Measurements from ENCODE around the gene TTF1. TPM values are rescaled to one million over a fixed set of nuclear protein-coding genes. Genes with fewer than 3 reads are reported as not detected.

The TTF1 gene
- total RNA-seq, 1 donor, result 8.3 TPM

GRCh38 chr9:132366481-132366880 lies 40.2 kb downstream of the TTF1 start:
- Histone ChIP-seq H3K4me3 (ENCODE audit: insufficient read depth, low read length) (no peak overlapping the region), H4K20me1 (ENCODE audit: insufficient read depth, low read length) (no peaks in the 10 kb centered on the region), H3K79me2 (ENCODE audit: insufficient read depth, low read length) (no peaks in the 10 kb centered on the region), H3K36me3 (ENCODE audit: insufficient read depth, low read length) (no peaks in the 10 kb centered on the region), H3K27ac (ENCODE audit: low read depth, low read length) (no peak overlapping the region), H2AFZ (ENCODE audit: low read length) (no peak overlapping the region), H3K9me3 (ENCODE audit: low read depth, low read length) (no peaks in the 10 kb centered on the region), H3K4me2 (ENCODE audit: insufficient read depth, low read length) (no peak overlapping the region), H3K27me3 (ENCODE audit: insufficient read depth, low read length) (no peaks in the 10 kb centered on the region), H3K4me1 (ENCODE audit: insufficient read depth, low read length) (no peaks in the 10 kb centered on the region)
- DNase-seq (ENCODE audit: insufficient read length, low spot score, missing footprints), result no peak
- no peak for TF ChIP-seq CTCF (IDR thresholded peaks at IDR 0.05; ENCODE audit: extremely low read depth, low read depth, low read length)

DNA sequence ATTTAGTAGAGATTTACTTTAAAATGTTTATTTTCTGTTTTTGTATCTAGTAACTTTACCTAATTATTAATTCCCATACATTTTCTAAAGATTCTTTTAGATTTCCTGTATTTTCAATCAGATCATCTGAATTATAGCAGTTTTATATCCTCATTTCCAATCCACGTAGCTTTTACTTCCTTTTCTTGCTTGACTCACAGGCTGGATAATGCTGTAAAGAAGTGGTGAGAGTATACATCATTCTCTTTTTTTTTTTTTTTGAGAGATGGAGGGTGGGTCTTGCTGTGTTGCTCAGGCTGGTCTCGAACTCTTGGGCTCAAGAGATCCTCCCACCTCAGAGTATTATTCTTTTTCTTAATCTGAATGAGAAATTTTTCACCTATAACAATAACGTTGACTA lies 40.7 kb downstream of the TTF1 start:
- Histone ChIP-seq H2AFZ (ENCODE audit: low read length) (no peak overlapping the region), H4K20me1 (ENCODE audit: insufficient read depth, low read length) (no peaks in the 10 kb centered on the region), H3K27ac (ENCODE audit: low read depth, low read length) (no peak overlapping the region), H3K79me2 (ENCODE audit: insufficient read depth, low read length) (no peaks in the 10 kb centered on the region), H3K4me3 (ENCODE audit: insufficient read depth, low read length) (no peak overlapping the region), H3K4me2 (ENCODE audit: insufficient read depth, low read length) (no peak overlapping the region), H3K27me3 (ENCODE audit: insufficient read depth, low read length) (no peaks in the 10 kb centered on the region), H3K4me1 (ENCODE audit: insufficient read depth, low read length) (no peaks in the 10 kb centered on the region), H3K36me3 (ENCODE audit: insufficient read depth, low read length) (no peaks in the 10 kb centered on the region), H3K9me3 (ENCODE audit: low read depth, low read length) (no peaks in the 10 kb centered on the region)
- no peak for TF ChIP-seq CTCF (IDR thresholded peaks at IDR 0.05; ENCODE audit: extremely low read depth, low read depth, low read length)
- DNase-seq (ENCODE audit: insufficient read length, low spot score, missing footprints), result no peak

DNA sequence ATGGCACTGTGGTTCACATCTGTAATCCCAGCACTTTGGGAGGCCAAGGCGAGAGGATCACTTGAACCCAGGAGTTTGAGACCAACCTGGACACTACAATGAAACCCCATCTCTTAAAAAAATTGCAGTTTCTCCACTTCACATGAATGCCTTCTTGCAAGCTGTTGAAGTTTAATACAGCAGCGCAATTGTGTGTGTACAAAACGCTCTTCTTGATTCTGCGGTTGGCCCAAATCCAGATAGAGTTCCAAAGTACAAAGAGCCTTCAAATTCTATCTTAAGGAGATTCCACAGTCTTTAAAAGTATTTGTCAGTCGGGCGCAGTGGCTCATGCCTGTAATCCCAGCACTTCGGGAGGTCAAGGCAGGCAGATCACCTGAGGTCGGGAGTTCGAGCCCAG lies 42.6 kb downstream of the TTF1 start:
- Histone ChIP-seq H4K20me1 (ENCODE audit: insufficient read depth, low read length) (no peaks in the 10 kb centered on the region), H3K4me1 (ENCODE audit: insufficient read depth, low read length) (no peaks in the 10 kb centered on the region), H3K4me2 (ENCODE audit: insufficient read depth, low read length) (no peak overlapping the region), H3K27me3 (ENCODE audit: insufficient read depth, low read length) (no peaks in the 10 kb centered on the region), H2AFZ (ENCODE audit: low read length) (no peak overlapping the region), H3K4me3 (ENCODE audit: insufficient read depth, low read length) (no peak overlapping the region), H3K27ac (ENCODE audit: low read depth, low read length) (no peak overlapping the region), H3K9me3 (ENCODE audit: low read depth, low read length) (no peaks in the 10 kb centered on the region), H3K79me2 (ENCODE audit: insufficient read depth, low read length) (no peaks in the 10 kb centered on the region), H3K36me3 (ENCODE audit: insufficient read depth, low read length) (no peaks in the 10 kb centered on the region)
- DNase-seq (ENCODE audit: insufficient read length, low spot score, missing footprints), result no peak
- TF ChIP-seq CTCF (IDR thresholded peaks at IDR 0.05; ENCODE audit: extremely low read depth, low read depth, low read length), result no peak

- no peak overlapping the region for H3K27ac ChIP-seq (ENCODE audit: low read depth, low read length)
- H3K27me3 ChIP-seq (ENCODE audit: insufficient read depth, low read length), result no peaks in the 10 kb centered on the region
- no peak overlapping the region for H2AFZ ChIP-seq (ENCODE audit: low read length)
- no peak overlapping the region for H3K4me3 ChIP-seq (ENCODE audit: insufficient read depth, low read length)
- peaks cover 12% of the 10 kb centered on the region for H3K4me1 ChIP-seq (ENCODE audit: insufficient read depth, low read length)
- no peak for TF ChIP-seq CTCF (IDR thresholded peaks at IDR 0.05; ENCODE audit: extremely low read depth, low read depth, low read length)
- peaks cover 6% of the 10 kb centered on the region for H4K20me1 ChIP-seq (ENCODE audit: insufficient read depth, low read length)
- no peak overlapping the region for H3K4me2 ChIP-seq (ENCODE audit: insufficient read depth, low read length)
- DNase-seq (ENCODE audit: insufficient read length, low spot score, missing footprints), result no peak
- peaks cover 20% of the 10 kb centered on the region for H3K79me2 ChIP-seq (ENCODE audit: insufficient read depth, low read length)
- H3K9me3 ChIP-seq (ENCODE audit: low read depth, low read length), result no peaks in the 10 kb centered on the region
- H3K36me3 ChIP-seq (ENCODE audit: insufficient read depth, low read length), result peaks cover 12% of the 10 kb centered on the region
Observed at GRCh38 chr9:132357764-132358163, 48.9 kb downstream of the TTF1 start.

Measured in osteoblast (primary cell).